IPS-18a (cell line): Measurements from ENCODE around the gene MYO16.

ENCODE experiments used
- H3K27ac ChIP-seq: one replicate; pipeline ENCODE4 v1.5.1; 2013; ENCODE audit warnings: low read length
- H3K27me3 ChIP-seq: one replicate; pipeline ENCODE4 v1.6.1; 2013; ENCODE audit warnings: mild to moderate bottlenecking, low read length; ENCODE audit not compliant: control insufficient read depth, insufficient read depth
- H3K36me3 ChIP-seq: one replicate; pipeline ENCODE4 v1.6.1; 2013; ENCODE audit warnings: low read depth, low read length; ENCODE audit not compliant: control insufficient read depth
- H3K4me1 ChIP-seq: one replicate; pipeline ENCODE4 v1.6.1; 2013; ENCODE audit warnings: low read depth, low read length; ENCODE audit not compliant: control insufficient read depth
- H3K4me3 ChIP-seq: one replicate; pipeline ENCODE4 v1.5.1; 2013; ENCODE audit warnings: low read length
- H3K9ac ChIP-seq: one replicate; pipeline ENCODE4 v1.6.1; 2013; ENCODE audit warnings: mild to moderate bottlenecking, low read length, moderate library complexity
- H3K9me3 ChIP-seq: one replicate; pipeline ENCODE4 v1.6.1; 2013; ENCODE audit warnings: low read depth, low read length; ENCODE audit not compliant: control insufficient read depth

The MYO16 gene

DNA sequence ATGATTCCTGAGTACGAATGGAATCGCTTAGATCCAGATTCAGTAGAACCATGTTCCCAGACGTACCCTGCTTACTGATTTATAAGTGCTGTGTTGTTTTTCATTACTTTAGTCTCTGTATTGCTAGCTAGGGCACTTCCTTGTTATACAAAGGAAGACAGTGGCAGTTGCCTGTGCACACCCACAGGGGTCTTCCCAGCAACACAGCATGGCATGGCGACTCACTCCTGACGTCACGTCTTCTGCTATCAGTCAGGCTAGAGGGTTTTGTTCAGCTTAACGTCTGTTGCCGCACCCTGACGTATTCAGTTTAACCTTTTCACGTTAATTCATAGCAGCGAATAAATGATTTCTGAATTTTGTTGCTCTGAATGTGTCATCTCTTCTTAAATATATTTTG is 295.1 kb downstream of the MYO16 start:
- Histone ChIP-seq H3K4me1 (no peaks in the 10 kb centered on the region), H3K36me3 (no peaks in the 10 kb centered on the region), H3K9ac (no peak overlapping the region), H3K27me3 (no peaks in the 10 kb centered on the region), H3K4me3 (no peak overlapping the region), H3K27ac (no peak overlapping the region), H3K9me3 (no peaks in the 10 kb centered on the region)

DNA sequence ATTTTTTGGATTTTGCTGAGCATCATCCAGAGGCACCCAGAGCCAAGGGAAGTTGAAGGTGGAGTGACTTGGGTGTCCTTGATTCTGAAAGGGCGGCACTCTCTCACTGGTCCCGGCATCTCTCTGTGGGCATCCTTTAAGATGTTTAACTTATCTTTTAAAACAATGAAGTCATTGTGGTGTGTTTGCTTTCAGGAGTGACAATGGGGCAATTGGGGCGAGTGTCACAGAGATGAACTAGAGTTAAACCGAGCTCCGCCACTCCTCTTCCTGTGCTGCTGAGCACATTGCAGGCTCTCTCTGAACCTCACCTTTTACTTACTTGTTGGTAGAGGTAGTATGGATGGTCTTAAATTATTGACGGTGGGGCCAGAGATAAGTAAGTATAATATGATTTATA is 295.7 kb downstream of the MYO16 start:
- no peaks in the 10 kb centered on the region for H3K36me3 ChIP-seq
- H3K4me3 ChIP-seq, result no peak overlapping the region
- no peaks in the 10 kb centered on the region for H3K4me1 ChIP-seq
- H3K27ac ChIP-seq, result no peak overlapping the region
- no peaks in the 10 kb centered on the region for H3K9me3 ChIP-seq
- no peak overlapping the region for H3K9ac ChIP-seq
- no peaks in the 10 kb centered on the region for H3K27me3 ChIP-seq

DNA sequence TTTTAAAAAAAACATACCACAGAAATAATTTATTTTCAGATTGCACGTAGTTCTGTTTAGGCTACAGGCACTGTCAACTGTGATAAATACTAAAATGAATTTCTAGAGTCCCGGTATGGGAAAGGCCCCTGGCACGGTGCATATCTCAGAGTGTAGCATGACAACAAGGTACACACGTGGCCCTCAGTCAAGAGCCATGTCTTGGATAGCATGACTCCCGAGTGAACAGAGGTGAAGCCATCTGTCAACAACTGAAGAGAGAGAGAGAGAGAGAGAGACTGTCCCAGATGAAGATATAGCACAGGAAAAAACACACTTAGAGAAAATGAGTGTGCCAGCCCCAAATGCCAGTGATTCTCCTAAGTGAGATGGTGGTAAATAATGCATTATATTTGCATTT is 297.5 kb downstream of the MYO16 start:
- H3K27me3 ChIP-seq, result no peaks in the 10 kb centered on the region
- H3K9me3 ChIP-seq, result no peaks in the 10 kb centered on the region
- no peaks in the 10 kb centered on the region for H3K4me1 ChIP-seq
- no peak overlapping the region for H3K4me3 ChIP-seq
- H3K9ac ChIP-seq, result no peak overlapping the region
- H3K36me3 ChIP-seq, result no peaks in the 10 kb centered on the region
- H3K27ac ChIP-seq, result no peak overlapping the region

DNA sequence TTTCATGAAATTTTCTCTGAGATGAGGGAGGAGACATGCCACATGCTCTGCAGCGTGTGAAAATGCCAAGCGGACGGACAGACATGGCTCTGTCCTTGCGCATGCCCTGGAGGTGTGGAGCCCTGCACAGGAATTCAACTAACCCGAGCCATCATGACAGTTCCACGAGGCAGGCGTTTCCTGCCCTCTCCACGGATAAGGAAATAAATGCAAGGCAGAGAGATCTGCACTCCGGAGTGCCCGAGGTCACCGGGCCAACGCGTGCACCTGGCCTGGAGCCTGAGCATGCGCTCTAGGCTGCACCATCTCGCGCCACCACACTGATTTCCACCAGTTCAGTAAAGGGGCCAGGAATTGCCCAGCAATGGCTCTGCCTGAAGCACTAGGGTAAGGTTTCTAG is 298.2 kb downstream of the MYO16 start:
- Histone ChIP-seq H3K4me1 (no peaks in the 10 kb centered on the region), H3K27me3 (no peaks in the 10 kb centered on the region), H3K27ac (no peak overlapping the region), H3K4me3 (no peak overlapping the region), H3K9ac (no peak overlapping the region), H3K36me3 (no peaks in the 10 kb centered on the region), H3K9me3 (no peaks in the 10 kb centered on the region)

DNA sequence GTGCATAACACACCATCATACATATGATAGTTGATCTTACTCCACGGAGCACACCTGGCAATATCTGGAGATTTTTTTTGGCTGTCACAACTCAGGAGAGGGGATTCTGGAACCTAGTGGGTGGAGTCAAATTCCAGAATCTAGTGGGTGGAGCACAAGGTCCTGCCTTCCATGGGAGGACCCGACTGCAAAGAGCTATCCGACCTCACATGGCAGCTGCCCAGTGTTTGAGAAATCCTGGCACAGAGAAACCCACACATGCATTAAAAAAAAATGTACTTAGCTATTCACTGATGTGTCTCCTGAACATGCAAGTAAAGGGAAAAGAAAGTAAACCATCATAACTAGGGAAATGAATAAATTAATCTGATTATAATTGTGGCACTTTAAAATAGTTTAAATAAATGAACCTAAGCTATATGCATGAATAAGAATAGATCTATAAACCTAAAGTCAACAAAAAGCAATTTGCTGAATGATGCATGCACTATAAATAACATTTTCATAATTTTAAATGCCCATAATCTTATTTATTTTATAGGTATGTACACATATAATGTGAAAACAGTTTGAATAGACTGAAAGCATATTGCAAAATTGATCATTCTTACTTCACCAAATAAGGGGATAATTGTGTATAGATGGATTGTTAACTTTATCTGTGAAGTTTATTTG is 300.3 kb downstream of the MYO16 start:
- Histone ChIP-seq H3K4me1 (no peaks in the 10 kb centered on the region), H3K4me3 (no peak overlapping the region), H3K9me3 (no peaks in the 10 kb centered on the region), H3K27me3 (no peaks in the 10 kb centered on the region), H3K36me3 (no peaks in the 10 kb centered on the region), H3K9ac (no peak overlapping the region), H3K27ac (no peak overlapping the region)

DNA sequence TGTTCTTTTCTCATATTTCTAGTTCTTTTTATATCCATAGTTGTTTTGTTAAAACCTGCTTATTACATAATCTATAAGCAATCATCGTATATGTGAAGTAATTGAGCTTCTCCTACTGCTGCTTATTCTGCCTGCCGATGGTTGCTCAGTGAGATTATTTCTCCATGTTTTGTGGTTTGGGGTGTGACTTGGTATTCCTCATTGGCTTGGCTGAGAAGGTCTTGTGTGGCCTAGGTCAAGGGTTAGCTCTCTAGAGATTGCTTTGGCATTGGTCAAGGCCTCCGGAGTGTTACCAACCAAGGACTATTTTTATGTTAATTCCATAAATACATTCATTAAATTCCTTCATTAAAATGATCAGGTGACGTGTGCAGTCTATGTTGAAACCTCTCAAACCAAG is 302.8 kb downstream of the MYO16 start:
- no peak overlapping the region for H3K9ac ChIP-seq
- H3K27me3 ChIP-seq, result no peaks in the 10 kb centered on the region
- H3K4me1 ChIP-seq, result no peaks in the 10 kb centered on the region
- H3K36me3 ChIP-seq, result no peaks in the 10 kb centered on the region
- no peak overlapping the region for H3K27ac ChIP-seq
- no peaks in the 10 kb centered on the region for H3K9me3 ChIP-seq
- no peak overlapping the region for H3K4me3 ChIP-seq

DNA sequence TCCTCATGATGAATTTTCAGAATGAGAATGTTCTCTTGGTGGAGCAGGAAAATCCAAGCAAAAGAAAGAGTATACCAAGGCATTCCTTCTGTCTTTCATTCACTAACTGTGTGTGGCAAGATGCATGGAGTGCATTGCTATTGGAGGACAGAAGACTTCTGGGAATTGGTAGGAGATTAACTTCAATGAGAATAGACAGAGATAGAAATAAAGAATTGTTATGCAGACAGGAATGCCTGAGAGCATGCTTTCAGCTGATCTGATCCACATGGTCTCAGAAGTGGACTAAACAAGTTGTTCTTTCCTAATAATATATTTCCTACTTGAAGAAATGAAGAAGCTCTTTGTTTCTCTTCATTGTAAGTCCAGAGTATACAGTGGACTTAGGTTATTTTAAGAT is 303.6 kb downstream of the MYO16 start:
- H3K36me3 ChIP-seq, result no peaks in the 10 kb centered on the region

DNA sequence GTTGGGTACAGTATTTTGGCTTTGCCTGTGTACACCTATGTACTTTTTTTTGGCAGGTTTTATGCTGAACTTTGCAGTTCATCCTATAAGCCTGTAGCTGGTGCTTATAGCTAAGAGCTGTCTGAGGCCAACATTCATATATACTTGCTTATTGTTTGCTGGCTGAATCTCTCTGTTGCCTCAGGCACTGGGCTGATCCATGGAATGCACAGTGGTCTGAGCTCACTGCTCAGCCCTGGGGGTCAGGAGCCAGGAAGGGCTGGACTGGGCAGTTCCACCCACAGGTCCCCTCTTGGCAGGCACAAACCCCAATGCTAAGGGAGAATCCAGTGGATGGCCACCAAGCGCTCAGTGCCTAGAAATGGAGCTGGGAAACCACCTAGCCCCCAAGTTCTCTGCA is 308.7 kb downstream of the MYO16 start:
- H3K27me3 ChIP-seq, result no peaks in the 10 kb centered on the region
- no peaks in the 10 kb centered on the region for H3K36me3 ChIP-seq
- no peak overlapping the region for H3K4me3 ChIP-seq
- no peak overlapping the region for H3K9ac ChIP-seq
- H3K9me3 ChIP-seq, result no peaks in the 10 kb centered on the region
- H3K4me1 ChIP-seq, result no peaks in the 10 kb centered on the region
- no peak overlapping the region for H3K27ac ChIP-seq

More for the DNA sequence above, 303.6 kb downstream of the MYO16 start:
- Histone ChIP-seq H3K9ac (no peak overlapping the region), H3K27me3 (no peaks in the 10 kb centered on the region), H3K27ac (no peak overlapping the region), H3K4me3 (no peak overlapping the region), H3K9me3 (no peaks in the 10 kb centered on the region), H3K4me1 (no peaks in the 10 kb centered on the region)

DNA sequence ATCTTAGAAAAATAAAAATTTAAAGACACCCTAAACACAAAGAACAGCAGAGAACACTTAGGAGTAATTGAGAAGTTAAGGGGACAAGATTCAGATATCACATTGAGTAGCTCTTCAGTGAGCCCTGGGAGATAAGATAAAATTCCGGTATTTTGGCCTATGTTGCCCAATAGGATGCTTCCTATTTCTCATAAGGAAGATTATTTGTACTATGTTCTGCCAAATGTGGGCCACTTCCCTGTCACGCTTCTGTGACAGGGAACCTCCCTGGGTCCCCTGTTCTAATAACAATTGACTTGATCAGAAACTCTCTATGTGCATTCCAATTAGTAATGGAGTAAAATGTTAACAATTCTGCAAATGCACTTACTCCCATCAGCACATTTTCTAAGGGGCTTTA is 310.7 kb downstream of the MYO16 start:
- H3K4me3 ChIP-seq, result no peak overlapping the region
- H3K27ac ChIP-seq, result no peak overlapping the region
- no peaks in the 10 kb centered on the region for H3K36me3 ChIP-seq
- no peaks in the 10 kb centered on the region for H3K27me3 ChIP-seq
- no peak overlapping the region for H3K9ac ChIP-seq
- no peaks in the 10 kb centered on the region for H3K9me3 ChIP-seq
- no peaks in the 10 kb centered on the region for H3K4me1 ChIP-seq

DNA sequence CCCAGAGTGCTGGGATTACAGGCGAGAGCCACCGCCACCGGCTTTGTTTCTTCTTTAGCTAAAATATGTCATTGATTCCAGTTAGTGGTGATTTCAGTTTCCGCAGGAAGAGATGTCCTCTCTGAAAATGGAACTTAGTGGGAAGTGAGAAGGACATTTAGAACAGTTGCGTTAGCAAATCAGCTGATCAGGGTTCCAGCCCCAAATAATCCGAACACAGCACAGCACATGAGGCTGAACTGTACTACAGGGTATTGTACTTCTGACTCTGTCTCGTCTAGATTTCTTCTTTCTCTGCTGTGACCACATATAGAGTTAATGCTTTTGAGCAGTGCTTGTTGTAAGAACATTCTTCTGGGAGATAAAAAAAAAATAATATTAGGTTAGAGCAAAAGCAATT is 314.4 kb downstream of the MYO16 start:
- no peaks in the 10 kb centered on the region for H3K4me1 ChIP-seq
- no peak overlapping the region for H3K9ac ChIP-seq
- no peaks in the 10 kb centered on the region for H3K27me3 ChIP-seq
- no peaks in the 10 kb centered on the region for H3K9me3 ChIP-seq
- no peaks in the 10 kb centered on the region for H3K36me3 ChIP-seq
- no peak overlapping the region for H3K4me3 ChIP-seq
- no peak overlapping the region for H3K27ac ChIP-seq

DNA sequence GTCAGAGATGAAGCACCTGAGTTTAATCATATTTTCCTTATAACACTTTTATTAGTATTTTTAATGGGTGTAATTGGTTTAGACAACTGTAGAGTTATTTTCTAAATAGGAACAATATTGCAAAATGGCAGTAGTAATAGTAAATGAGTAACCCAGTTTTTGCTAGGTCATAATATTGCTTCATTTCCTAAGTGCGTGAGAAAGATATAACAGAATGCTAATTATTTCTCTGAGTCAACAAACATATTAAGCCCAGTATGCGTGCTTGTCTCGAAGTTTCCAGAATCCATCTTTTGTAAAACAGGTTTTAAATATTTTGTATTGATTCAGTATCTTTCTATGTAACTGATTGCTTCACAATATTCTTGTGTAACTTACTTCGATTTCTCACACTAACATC is 315.3 kb downstream of the MYO16 start:
- Histone ChIP-seq H3K27me3 (no peaks in the 10 kb centered on the region), H3K27ac (no peak overlapping the region), H3K36me3 (no peaks in the 10 kb centered on the region), H3K9me3 (no peaks in the 10 kb centered on the region), H3K9ac (no peak overlapping the region), H3K4me1 (no peaks in the 10 kb centered on the region), H3K4me3 (no peak overlapping the region)

DNA sequence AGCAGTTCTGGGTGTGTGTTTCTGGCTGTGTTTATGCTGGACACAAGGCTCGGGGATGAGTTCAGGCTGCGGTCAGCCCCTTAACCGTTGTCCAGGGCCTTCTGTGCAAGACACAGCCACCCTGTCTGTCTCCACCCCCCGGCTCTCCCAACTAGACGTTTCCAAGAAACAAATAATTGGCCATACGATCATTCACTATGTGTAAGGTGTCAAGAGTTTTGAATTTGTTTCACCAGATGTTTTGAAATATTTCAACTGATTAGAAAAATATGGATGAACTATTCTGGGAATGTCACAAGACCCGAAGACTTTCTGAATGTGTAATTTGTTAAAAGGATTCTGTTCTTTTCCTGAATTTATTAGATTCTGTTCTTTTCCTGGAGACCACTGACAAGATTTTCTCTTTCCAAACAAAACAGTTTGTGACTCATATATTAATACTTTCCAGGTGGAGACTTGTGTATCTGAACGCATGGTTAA is 318.2 kb downstream of the MYO16 start:
- H3K4me1 ChIP-seq, result no peaks in the 10 kb centered on the region
- H3K9ac ChIP-seq, result no peak overlapping the region
- no peaks in the 10 kb centered on the region for H3K27me3 ChIP-seq
- H3K27ac ChIP-seq, result no peak overlapping the region
- H3K36me3 ChIP-seq, result no peaks in the 10 kb centered on the region
- no peaks in the 10 kb centered on the region for H3K9me3 ChIP-seq
- no peak overlapping the region for H3K4me3 ChIP-seq
